ENCODE results near the gene AKT3.

The AKT3 gene

DNA sequence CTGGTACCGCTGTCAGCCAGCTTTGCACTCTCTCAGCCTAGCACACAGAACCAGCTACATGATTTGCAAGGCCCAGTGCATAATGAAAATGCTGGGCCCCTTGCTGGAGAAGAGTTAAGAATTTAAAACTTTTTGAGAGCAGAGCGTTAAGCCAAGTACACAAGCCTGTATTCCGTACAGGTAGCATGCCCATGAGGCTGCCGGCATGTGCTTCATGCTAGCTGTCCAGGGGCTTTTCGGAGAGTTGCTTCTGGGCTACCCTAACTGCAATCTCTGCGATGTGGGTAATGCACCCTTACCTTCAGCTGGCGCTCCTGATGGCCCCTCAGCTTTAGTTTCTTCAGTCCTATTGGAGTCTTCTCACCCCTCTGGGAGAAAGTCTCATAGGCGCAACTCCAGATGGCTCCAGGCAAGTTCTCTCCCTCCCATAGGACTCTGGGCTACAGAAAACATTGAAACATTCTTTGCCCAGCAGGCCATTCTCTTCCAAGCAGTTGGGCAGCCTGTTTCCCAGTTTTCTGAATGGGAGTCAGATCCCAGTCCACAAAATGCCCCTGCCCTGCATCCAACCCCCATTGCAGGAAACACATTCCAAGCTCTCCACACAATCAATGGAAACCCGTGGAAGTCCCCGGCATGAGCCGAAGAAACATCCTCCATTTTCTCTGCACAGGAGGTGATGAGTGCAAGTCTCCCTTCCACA, 5.7 kb upstream of the AKT3 start:
- TF ChIP-seq POLR2AphosphoS5 (IDR thresholded peaks at IDR 0.05; ENCODE audit: low read depth, low read length) (no peak), POLR2A (IDR thresholded peaks at IDR 0.05; ENCODE audit: low read depth, low read length) (no peak), POU2F2 (IDR thresholded peaks at IDR 0.05; ENCODE audit: low read depth, low read length) (no peak), PAX5 (IDR thresholded peaks at IDR 0.05; ENCODE audit: insufficient read depth, low read length, severe bottlenecking) (no peak), SPI1 (IDR thresholded peaks at IDR 0.05; ENCODE audit: low read depth, low read length) (no peak), TAF1 (IDR thresholded peaks at IDR 0.05; ENCODE audit: low read depth, low read length) (no peak)
- FAIRE-seq, result no peak
- no peak for DNase-seq (ENCODE audit: insufficient read length, low spot score)

DNA sequence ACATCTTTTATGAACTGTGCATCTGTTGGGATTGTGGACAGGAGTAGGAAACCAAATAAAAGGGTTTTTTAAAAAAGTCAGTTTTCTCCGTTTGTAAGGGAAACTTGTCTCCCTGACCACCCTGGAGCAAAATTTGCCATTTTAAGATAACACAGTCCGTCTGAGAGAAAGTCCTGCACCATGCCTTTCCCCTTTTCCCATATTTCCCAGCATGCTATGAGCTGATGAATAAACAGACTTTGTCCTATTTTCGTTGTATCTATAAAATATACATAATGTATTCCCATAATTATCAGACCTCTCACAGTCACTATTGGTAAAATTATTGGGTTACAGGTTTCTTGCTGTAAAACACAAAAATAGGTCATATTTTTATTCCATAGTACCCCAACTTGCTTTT, 1.7 kb upstream of the AKT3 start:
- no peak for TF ChIP-seq TAF1 (IDR thresholded peaks at IDR 0.05; ENCODE audit: low read depth, low read length)
- TF ChIP-seq POLR2AphosphoS5 (IDR thresholded peaks at IDR 0.05; ENCODE audit: low read depth, low read length), result no peak
- no peak for TF ChIP-seq POU2F2 (IDR thresholded peaks at IDR 0.05; ENCODE audit: low read depth, low read length)
- TF ChIP-seq PAX5 (IDR thresholded peaks at IDR 0.05; ENCODE audit: insufficient read depth, low read length, severe bottlenecking), result no peak
- no peak for TF ChIP-seq POLR2A (IDR thresholded peaks at IDR 0.05; ENCODE audit: low read depth, low read length)
- TF ChIP-seq SPI1 (IDR thresholded peaks at IDR 0.05; ENCODE audit: low read depth, low read length), result no peak
- DNase-seq (ENCODE audit: insufficient read length, low spot score), result no peak
- no peak for FAIRE-seq

DNA sequence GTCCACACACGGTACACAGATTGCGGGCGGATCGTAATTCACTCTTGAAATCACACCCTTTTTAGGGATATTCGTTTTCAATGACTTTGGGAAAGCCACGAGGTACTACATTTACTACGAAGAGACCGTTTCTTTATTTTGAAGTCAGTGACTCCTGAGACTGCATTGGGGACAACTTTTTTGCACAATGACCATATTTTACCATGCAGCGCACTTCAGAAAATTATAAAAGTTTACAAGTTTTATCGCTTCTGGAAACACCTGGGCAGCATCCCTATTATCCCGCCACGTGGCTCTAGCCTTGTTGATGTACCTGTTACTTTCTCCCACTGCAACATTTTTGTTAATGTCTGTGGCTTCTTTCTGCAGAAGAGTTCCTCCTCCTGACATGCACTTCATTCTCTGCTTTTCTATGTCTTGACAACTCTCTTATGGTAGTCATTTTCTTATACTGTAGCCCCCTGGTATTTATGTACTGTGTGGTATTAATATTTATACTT, 1.3 kb upstream of the AKT3 start:
- FAIRE-seq (no peak), DNase-seq (ENCODE audit: insufficient read length, low spot score) (no peak)
- no peak for TF ChIP-seq POU2F2 (IDR thresholded peaks at IDR 0.05; ENCODE audit: low read depth, low read length)
- TF ChIP-seq SPI1 (IDR thresholded peaks at IDR 0.05; ENCODE audit: low read depth, low read length), result no peak
- no peak for TF ChIP-seq PAX5 (IDR thresholded peaks at IDR 0.05; ENCODE audit: insufficient read depth, low read length, severe bottlenecking)
- TF ChIP-seq TAF1 (IDR thresholded peaks at IDR 0.05; ENCODE audit: low read depth, low read length), result no peak
- TF ChIP-seq POLR2A (IDR thresholded peaks at IDR 0.05; ENCODE audit: low read depth, low read length), result no peak
- no peak for TF ChIP-seq POLR2AphosphoS5 (IDR thresholded peaks at IDR 0.05; ENCODE audit: low read depth, low read length)

DNA sequence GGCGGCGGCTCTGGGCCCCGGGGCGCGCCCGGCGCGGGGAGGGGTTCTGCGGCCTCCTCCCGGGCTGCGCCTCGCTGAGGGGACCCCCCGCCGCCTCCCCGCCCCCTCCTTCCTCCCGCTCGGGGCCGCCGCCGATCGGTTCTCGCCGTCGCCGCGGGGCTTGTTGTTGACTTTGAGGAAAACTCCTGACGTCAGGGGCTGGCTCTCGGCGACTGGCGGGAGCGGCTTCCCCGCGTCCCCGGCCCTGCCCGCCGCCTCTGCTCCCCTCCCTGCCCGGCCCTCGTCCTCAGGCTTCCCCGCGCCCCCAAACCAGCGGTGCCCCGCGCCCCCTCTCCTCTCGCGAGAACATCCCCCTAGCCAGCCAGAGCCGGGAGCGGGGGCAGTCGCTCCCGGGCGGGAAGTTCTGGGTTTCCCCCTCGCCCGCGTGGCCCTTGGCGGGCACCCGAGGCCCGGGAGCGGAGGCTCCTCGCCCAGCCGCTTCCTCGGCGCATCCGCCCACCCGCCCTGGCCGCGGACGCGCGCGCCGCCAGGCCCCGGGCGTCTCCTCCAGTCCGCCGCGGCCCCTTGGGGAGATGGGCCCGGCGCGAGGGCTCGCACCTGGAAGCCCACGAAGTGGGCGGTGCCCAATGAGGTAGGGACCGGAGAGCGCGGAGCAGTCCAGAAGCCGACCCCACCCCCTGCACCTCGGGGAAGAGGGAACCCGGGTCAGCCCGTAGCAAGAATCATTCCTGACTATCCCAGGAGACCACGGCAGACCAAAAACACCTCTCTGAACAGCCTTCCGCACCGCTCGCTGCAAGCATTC, 611 bp upstream of the AKT3 start:
- FAIRE-seq (peak; percentile 64), DNase-seq (ENCODE audit: insufficient read length, low spot score) (peak; percentile 43)
- no peak for TF ChIP-seq PAX5 (IDR thresholded peaks at IDR 0.05; ENCODE audit: insufficient read depth, low read length, severe bottlenecking)
- no peak for TF ChIP-seq POLR2A (IDR thresholded peaks at IDR 0.05; ENCODE audit: low read depth, low read length)
- no peak for TF ChIP-seq TAF1 (IDR thresholded peaks at IDR 0.05; ENCODE audit: low read depth, low read length)
- TF ChIP-seq POLR2AphosphoS5 (IDR thresholded peaks at IDR 0.05; ENCODE audit: low read depth, low read length), result no peak
- no peak for TF ChIP-seq SPI1 (IDR thresholded peaks at IDR 0.05; ENCODE audit: low read depth, low read length)
- no peak for TF ChIP-seq POU2F2 (IDR thresholded peaks at IDR 0.05; ENCODE audit: low read depth, low read length)

DNA sequence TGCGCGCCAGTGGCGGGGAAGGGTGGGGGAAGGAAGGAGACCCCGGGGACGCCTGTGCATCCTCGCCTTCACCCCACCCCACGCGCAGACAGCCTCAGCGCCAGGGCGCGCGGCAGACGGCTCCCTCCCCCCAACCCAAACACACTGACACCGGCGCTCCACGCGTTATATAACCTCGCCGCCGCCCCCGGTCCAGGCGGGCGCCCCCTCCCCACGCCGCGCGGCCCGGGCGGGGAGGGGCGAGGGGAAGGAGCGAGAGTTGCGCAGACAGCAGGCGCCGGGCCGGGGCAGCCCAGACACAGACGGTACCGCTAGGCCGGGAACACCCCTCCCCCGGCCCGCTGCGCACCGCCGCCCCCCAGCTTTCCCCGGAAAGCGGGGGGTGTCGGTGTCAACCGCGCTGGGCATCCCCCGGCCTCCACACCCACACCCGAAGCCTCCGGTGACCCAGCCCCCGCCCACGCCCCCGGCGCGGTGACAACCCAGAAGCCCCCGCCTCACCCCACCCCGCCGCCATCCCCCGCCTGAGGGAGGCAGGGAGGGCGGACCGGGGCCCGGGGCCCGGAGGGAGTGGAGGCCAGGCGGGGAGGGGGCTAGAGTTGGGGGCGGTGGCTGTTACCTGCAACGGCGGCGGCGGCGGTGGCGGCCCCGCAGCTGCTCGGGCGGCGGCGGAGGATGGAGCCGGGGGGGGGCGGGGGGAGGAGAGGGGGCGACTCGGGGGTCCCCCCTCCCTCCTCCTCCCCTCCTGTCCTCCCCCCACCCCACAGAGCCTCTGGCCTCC, 432 bp downstream of the AKT3 start:
- FAIRE-seq (no peak), DNase-seq (ENCODE audit: insufficient read length, low spot score) (peak; percentile 9)
- no peak for TF ChIP-seq TAF1 (IDR thresholded peaks at IDR 0.05; ENCODE audit: low read depth, low read length)
- TF ChIP-seq PAX5 (IDR thresholded peaks at IDR 0.05; ENCODE audit: insufficient read depth, low read length, severe bottlenecking), result no peak
- no peak for TF ChIP-seq POU2F2 (IDR thresholded peaks at IDR 0.05; ENCODE audit: low read depth, low read length)
- TF ChIP-seq SPI1 (IDR thresholded peaks at IDR 0.05; ENCODE audit: low read depth, low read length), result no peak
- no peak for TF ChIP-seq POLR2AphosphoS5 (IDR thresholded peaks at IDR 0.05; ENCODE audit: low read depth, low read length)
- no peak for TF ChIP-seq POLR2A (IDR thresholded peaks at IDR 0.05; ENCODE audit: low read depth, low read length)

DNA sequence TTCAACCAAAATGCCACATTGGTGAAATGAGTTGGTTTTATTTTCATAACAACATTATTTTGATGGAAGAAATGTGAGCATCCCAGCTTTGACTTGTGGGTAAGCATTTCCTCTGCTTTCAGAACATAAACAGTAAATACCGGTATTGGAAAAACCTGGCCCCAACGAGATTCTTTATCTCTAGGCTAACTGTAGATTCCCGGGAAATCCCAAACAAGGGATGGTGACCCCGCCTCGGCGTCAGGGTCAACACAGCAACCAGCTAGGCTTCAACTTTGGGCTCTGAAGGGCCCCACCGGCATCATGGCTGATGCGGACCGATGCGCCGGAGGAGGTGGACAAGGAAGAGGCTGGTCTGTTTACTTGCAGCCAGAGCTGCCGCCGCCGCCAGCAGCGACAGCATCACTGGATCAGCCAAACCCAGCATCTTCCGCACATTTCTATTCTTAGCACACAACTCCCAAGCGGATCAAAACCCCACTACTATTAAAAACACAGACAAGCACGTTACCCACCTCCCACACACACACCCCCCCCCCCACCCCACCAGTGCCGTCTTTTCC, 1.1 kb downstream of the AKT3 start:
- DNase-seq (ENCODE audit: insufficient read length, low spot score), result no peak
- TF ChIP-seq PAX5 (IDR thresholded peaks at IDR 0.05; ENCODE audit: insufficient read depth, low read length, severe bottlenecking) (no peak), POLR2A (IDR thresholded peaks at IDR 0.05; ENCODE audit: low read depth, low read length) (no peak), TAF1 (IDR thresholded peaks at IDR 0.05; ENCODE audit: low read depth, low read length) (no peak), POU2F2 (IDR thresholded peaks at IDR 0.05; ENCODE audit: low read depth, low read length) (no peak), SPI1 (IDR thresholded peaks at IDR 0.05; ENCODE audit: low read depth, low read length) (no peak), POLR2AphosphoS5 (IDR thresholded peaks at IDR 0.05; ENCODE audit: low read depth, low read length) (no peak)
- no peak for FAIRE-seq

DNA sequence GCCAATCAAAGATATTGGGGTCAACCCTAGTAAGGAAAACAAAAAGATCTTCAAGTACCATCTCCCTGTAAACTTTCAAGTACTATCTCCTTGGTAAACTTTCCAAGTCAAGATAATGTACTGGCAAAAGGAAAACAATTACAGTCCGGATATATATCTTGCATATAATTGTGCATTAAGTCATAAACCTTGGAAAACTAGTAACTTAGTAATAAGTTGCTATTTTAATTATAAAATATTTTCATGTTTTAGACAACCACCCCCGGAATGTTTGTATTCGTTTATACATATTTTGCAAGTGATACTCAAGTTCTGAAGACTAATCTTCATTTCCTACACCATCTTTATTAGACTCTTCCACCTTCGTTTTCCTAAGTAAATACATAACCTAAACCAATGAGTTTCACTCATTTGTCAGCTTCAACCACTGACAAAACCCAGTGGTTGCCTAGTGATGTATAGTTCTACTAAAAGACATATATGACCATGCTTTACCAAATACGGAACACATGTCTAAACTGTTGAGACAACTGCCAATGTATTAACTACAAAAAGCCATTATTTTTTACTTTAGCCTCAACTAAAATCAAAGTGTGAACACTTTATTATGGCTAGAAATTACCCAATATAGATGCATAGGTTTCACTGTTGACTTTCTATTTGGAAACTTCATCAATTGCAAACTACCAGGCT, 1.7 kb downstream of the AKT3 start:
- TF ChIP-seq POU2F2 (IDR thresholded peaks at IDR 0.05; ENCODE audit: low read depth, low read length) (no peak), POLR2AphosphoS5 (IDR thresholded peaks at IDR 0.05; ENCODE audit: low read depth, low read length) (no peak), PAX5 (IDR thresholded peaks at IDR 0.05; ENCODE audit: insufficient read depth, low read length, severe bottlenecking) (no peak), SPI1 (IDR thresholded peaks at IDR 0.05; ENCODE audit: low read depth, low read length) (no peak), POLR2A (IDR thresholded peaks at IDR 0.05; ENCODE audit: low read depth, low read length) (no peak), TAF1 (IDR thresholded peaks at IDR 0.05; ENCODE audit: low read depth, low read length) (no peak)
- DNase-seq (ENCODE audit: insufficient read length, low spot score), result no peak
- no peak for FAIRE-seq

DNA sequence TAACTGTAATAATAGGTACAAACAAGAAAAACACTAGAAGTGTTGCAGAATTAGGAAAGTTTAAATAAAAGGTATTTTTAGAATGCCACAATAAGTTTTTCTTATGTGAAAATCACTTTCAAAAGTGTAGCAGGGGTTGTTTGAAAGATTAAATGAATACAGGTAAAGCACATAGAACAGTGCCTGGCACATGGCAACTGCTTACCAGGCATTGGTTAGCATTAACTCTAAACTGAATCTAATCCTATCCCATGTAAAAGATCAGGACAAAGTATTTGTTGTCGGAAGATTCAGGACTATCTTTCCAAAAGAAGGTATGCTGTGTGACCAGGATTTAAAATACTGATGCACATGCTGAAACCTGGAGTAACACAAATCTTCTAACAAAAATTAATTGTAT, 3.3 kb downstream of the AKT3 start:
- DNase-seq (ENCODE audit: insufficient read length, low spot score), result no peak
- FAIRE-seq, result no peak
- TF ChIP-seq POLR2AphosphoS5 (IDR thresholded peaks at IDR 0.05; ENCODE audit: low read depth, low read length) (no peak), TAF1 (IDR thresholded peaks at IDR 0.05; ENCODE audit: low read depth, low read length) (no peak), POU2F2 (IDR thresholded peaks at IDR 0.05; ENCODE audit: low read depth, low read length) (no peak), PAX5 (IDR thresholded peaks at IDR 0.05; ENCODE audit: insufficient read depth, low read length, severe bottlenecking) (no peak), SPI1 (IDR thresholded peaks at IDR 0.05; ENCODE audit: low read depth, low read length) (no peak), POLR2A (IDR thresholded peaks at IDR 0.05; ENCODE audit: low read depth, low read length) (no peak)

Measured in GM12891 (cell line).